Measurements from ENCODE around the gene POT1. TPM values are rescaled to one million over a fixed set of nuclear protein-coding genes. Genes with fewer than 3 reads are reported as not detected.

POT1 gene
- total and polyA plus RNA-seq, 2 of the 13 experiments (the other 11 are each of a cell fraction or from before 2014, with no cell fraction given): 21.7 to 23.4 TPM

DNA sequence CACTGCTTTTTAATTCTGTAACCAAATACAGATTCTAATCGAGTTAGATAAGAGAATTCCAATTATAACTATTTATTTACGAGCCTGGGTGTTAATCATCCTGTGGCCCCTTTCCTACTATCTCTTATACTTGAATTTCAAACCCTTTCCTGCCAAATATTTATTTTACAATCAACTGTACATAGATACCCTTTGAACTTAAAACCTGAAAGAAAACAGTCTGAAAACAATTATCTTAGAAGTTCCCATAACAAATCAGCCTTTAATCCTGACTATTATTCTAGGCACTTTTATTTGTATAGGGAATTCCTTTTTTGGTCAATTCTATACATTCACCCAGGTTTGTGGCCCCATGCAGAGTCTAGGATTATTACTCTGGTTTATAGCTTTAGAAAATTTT lies 153.5 kb downstream of the POT1 start (continued):
- TF ChIP-seq USF2 (IDR thresholded peaks at IDR 0.05; ENCODE audit: low read depth, low read length): no peak
- peak; percentile 27; the same call in 1 of the 2 replicates for TF ChIP-seq USF2 (CRISPR knock-in tag; IDR thresholded peaks at IDR 0.05; ENCODE audit: borderline replicate concordance)
- TF ChIP-seq MYNN (CRISPR knock-in tag; IDR thresholded peaks at IDR 0.05; ENCODE audit: low read depth): no peak
- TF ChIP-seq SRF (IDR thresholded peaks at IDR 0.05; ENCODE audit: low read depth, low read length): peak; percentile 72; the same call in 1 of the 2 replicates
- TF ChIP-seq SIN3A (IDR thresholded peaks at IDR 0.05; ENCODE audit: borderline replicate concordance, low read depth, low read length): no peak
- TF ChIP-seq, protein P1, sequence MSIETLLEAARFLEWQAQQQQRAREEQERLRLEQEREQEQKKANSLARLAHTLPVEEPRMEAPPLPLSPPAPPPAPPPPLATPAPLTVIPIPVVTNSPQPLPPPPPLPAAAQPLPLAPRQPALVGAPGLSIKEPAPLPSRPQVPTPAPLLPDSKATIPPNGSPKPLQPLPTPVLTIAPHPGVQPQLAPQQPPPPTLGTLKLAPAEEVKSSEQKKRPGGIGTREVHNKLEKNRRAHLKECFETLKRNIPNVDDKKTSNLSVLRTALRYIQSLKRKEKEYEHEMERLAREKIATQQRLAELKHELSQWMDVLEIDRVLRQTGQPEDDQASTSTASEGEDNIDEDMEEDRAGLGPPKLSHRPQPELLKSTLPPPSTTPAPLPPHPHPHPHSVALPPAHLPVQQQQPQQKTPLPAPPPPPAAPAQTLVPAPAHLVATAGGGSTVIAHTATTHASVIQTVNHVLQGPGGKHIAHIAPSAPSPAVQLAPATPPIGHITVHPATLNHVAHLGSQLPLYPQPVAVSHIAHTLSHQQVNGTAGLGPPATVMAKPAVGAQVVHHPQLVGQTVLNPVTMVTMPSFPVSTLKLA (IDR thresholded peaks at IDR 0.05): no peak
- no peak for TF ChIP-seq PAX8 (CRISPR knock-in tag; IDR thresholded peaks at IDR 0.05; ENCODE audit: borderline replicate concordance)
- TF ChIP-seq ZNF264 (CRISPR knock-in tag; IDR thresholded peaks at IDR 0.05): no peak
- TF ChIP-seq, protein P2, sequence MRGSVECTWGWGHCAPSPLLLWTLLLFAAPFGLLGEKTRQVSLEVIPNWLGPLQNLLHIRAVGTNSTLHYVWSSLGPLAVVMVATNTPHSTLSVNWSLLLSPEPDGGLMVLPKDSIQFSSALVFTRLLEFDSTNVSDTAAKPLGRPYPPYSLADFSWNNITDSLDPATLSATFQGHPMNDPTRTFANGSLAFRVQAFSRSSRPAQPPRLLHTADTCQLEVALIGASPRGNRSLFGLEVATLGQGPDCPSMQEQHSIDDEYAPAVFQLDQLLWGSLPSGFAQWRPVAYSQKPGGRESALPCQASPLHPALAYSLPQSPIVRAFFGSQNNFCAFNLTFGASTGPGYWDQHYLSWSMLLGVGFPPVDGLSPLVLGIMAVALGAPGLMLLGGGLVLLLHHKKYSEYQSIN (CRISPR knock-in tag; IDR thresholded peaks at IDR 0.05; ENCODE audit: borderline replicate concordance): no peak
- no peak for TF ChIP-seq HNRNPLL (IDR thresholded peaks at IDR 0.05; ENCODE audit: low read depth, low read length, poor library complexity, severe bottlenecking)
- TF ChIP-seq, protein P3, sequence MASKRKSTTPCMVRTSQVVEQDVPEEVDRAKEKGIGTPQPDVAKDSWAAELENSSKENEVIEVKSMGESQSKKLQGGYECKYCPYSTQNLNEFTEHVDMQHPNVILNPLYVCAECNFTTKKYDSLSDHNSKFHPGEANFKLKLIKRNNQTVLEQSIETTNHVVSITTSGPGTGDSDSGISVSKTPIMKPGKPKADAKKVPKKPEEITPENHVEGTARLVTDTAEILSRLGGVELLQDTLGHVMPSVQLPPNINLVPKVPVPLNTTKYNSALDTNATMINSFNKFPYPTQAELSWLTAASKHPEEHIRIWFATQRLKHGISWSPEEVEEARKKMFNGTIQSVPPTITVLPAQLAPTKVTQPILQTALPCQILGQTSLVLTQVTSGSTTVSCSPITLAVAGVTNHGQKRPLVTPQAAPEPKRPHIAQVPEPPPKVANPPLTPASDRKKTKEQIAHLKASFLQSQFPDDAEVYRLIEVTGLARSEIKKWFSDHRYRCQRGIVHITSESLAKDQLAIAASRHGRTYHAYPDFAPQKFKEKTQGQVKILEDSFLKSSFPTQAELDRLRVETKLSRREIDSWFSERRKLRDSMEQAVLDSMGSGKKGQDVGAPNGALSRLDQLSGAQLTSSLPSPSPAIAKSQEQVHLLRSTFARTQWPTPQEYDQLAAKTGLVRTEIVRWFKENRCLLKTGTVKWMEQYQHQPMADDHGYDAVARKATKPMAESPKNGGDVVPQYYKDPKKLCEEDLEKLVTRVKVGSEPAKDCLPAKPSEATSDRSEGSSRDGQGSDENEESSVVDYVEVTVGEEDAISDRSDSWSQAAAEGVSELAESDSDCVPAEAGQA (IDR thresholded peaks at IDR 0.05; ENCODE audit: low read depth): no peak
- TF ChIP-seq, protein P3 (CRISPR knock-in tag; IDR thresholded peaks at IDR 0.05; ENCODE audit: borderline replicate concordance): no peak
- no peak; the same call in 1 of the 2 replicates for TF ChIP-seq FOXJ3 (CRISPR knock-in tag; IDR thresholded peaks at IDR 0.05; ENCODE audit: borderline replicate concordance)
- no peak for TF ChIP-seq ATM (IDR thresholded peaks at IDR 0.05; ENCODE audit: borderline replicate concordance)
- TF ChIP-seq FOXM1 (CRISPR knock-in tag; IDR thresholded peaks at IDR 0.05): no peak
- no peak for TF ChIP-seq MEIS2 (CRISPR knock-in tag; IDR thresholded peaks at IDR 0.05)
- TF ChIP-seq, protein P4, sequence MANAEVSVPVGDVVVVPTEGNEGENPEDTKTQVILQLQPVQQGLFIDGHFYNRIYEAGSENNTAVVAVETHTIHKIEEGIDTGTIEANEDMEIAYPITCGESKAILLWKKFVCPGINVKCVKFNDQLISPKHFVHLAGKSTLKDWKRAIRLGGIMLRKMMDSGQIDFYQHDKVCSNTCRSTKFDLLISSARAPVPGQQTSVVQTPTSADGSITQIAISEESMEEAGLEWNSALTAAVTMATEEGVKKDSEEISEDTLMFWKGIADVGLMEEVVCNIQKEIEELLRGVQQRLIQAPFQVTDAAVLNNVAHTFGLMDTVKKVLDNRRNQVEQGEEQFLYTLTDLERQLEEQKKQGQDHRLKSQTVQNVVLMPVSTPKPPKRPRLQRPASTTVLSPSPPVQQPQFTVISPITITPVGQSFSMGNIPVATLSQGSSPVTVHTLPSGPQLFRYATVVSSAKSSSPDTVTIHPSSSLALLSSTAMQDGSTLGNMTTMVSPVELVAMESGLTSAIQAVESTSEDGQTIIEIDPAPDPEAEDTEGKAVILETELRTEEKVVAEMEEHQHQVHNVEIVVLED (CRISPR knock-in tag; IDR thresholded peaks at IDR 0.05; ENCODE audit: borderline replicate concordance): no peak
- TF ChIP-seq SIX4 (CRISPR knock-in tag; IDR thresholded peaks at IDR 0.05): peak; percentile 59; the same call in 1 of the 2 replicates

All from HepG2 (cell line).